Skeletal muscle satellite cell (primary cell): ENCODE data around the gene PIF1.

ENCODE experiments used
- H3K27me3 ChIP-seq: 2 replicates; pipeline ENCODE4 v1.7.0; 2013; ENCODE audit warnings: low read length; ENCODE audit not compliant: control insufficient read depth, insufficient read depth
- H3K36me3 ChIP-seq: 2 replicates; pipeline ENCODE4 v1.7.0; 2013; ENCODE audit warnings: mild to moderate bottlenecking, control low read depth, low read length; ENCODE audit not compliant: insufficient read depth
- H3K4me1 ChIP-seq: 2 replicates; pipeline ENCODE4 v1.7.0; 2013; ENCODE audit warnings: low read length; ENCODE audit not compliant: control insufficient read depth, insufficient read depth
- H3K4me2 ChIP-seq: 2 replicates; pipeline ENCODE4 v1.7.0; 2013; ENCODE audit warnings: mild to moderate bottlenecking, low read length
- H3K4me3 ChIP-seq: 2 replicates; pipeline ENCODE4 v1.7.0; 2013; ENCODE audit warnings: low read length
- H3K9ac ChIP-seq: 2 replicates; pipeline ENCODE4 v1.7.0; 2013; ENCODE audit warnings: mild to moderate bottlenecking, low read depth, low read length, moderate library complexity
- H3K9me3 ChIP-seq: replicated peaks from 2 replicates; pipeline ENCODE4 v1.7.0; 2013; ENCODE audit warnings: mild to moderate bottlenecking, control low read depth, low read length

The PIF1 gene

DNA sequence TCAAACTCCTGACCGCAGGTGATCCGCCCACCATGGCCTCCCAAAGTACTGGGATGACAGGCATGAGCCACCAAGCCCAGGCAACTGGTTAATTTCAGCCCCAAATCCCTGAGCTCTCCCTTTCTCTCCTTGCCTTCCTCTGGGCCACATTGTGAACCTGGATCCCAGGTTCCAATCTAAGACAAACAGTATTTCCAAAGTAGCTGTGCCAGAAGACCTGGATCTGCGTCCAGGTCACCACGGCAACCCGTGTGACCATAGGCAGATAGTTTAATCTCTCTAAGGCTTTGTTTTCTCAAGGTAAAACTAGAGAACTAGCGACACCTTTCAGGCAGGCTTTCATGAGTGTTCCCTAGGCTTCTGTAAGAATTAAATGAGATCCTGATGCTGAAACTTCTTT lies 44.1 kb downstream of the PIF1 start:
- Histone ChIP-seq H3K4me2 (no peak overlapping the region), H3K4me1 (no peaks in the 10 kb centered on the region), H3K9me3 (no peaks in the 10 kb centered on the region), H3K4me3 (no peak overlapping the region), H3K9ac (no peak overlapping the region), H3K36me3 (no peaks in the 10 kb centered on the region), H3K27me3 (peaks cover 21% of the 10 kb centered on the region)

- no peak overlapping the region for H3K9ac ChIP-seq
- H3K4me2 ChIP-seq = no peak overlapping the region
- H3K4me3 ChIP-seq = no peak overlapping the region
- peaks cover 27% of the 10 kb centered on the region for H3K27me3 ChIP-seq
- no peaks in the 10 kb centered on the region for H3K4me1 ChIP-seq
- no peaks in the 10 kb centered on the region for H3K36me3 ChIP-seq
- H3K9me3 ChIP-seq = no peaks in the 10 kb centered on the region
Measured at GRCh38 chr15:64780600-64781156, 44.8 kb downstream of the PIF1 start.

DNA sequence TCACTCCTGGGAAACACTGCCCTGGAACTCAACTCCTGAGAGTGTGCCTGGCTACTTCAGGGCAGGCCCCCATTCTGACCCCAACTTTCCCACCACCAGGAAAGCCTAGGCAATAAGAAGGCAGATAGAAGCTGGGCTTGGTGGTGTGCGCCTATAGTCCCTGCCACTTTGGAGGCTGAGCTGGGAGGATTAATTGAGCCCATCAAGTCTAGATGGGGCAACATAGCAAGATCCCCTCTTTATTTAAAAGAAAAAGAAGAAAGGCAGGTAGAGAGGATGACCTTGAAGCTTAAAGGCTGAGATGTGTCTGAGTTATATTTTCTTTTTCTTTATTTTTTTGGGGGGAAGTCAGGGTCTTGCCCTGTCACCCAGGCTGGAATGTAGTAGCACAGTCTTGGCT lies 45.8 kb downstream of the PIF1 start:
- H3K9ac ChIP-seq = no peak overlapping the region
- H3K4me1 ChIP-seq = no peaks in the 10 kb centered on the region
- H3K9me3 ChIP-seq = no peaks in the 10 kb centered on the region
- peaks cover 28% of the 10 kb centered on the region for H3K27me3 ChIP-seq
- H3K4me3 ChIP-seq = no peak overlapping the region
- no peaks in the 10 kb centered on the region for H3K36me3 ChIP-seq
- no peak overlapping the region for H3K4me2 ChIP-seq

- Histone ChIP-seq H3K9ac (no peak overlapping the region), H3K9me3 (no peaks in the 10 kb centered on the region), H3K27me3 (peaks cover 34% of the 10 kb centered on the region), H3K36me3 (no peaks in the 10 kb centered on the region), H3K4me1 (no peaks in the 10 kb centered on the region), H3K4me3 (no peak overlapping the region), H3K4me2 (no peak overlapping the region)
Measured at GRCh38 chr15:64779024-64779423, 46.4 kb downstream of the PIF1 start.

DNA sequence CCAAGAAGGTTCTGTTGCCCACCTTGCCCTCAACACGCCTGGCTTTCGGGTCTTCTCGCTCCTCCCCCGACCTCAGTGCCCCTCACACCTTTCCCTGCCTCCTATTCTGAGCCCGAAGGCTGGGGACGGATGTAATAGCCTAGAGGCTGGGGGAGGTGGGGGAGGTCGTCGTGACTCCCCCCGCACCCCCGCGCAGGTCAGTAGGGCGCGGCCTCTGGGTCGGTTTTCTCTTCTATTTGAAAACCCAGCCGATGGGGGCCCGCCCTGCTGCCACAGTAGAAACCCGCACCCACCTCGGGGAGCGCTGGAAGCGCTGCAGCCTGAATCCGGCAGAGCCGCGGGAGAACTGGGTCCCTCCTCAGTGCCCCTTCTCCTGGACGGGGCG lies 49.1 kb downstream of the PIF1 start:
- H3K4me1 ChIP-seq = no peaks in the 10 kb centered on the region
- no peaks in the 10 kb centered on the region for H3K36me3 ChIP-seq
- H3K9ac ChIP-seq = no peak overlapping the region
- no peaks in the 10 kb centered on the region for H3K9me3 ChIP-seq
- no peak overlapping the region for H3K4me3 ChIP-seq
- H3K4me2 ChIP-seq = peak overlapping the region; percentile 82
- H3K27me3 ChIP-seq = peaks cover 48% of the 10 kb centered on the region

DNA sequence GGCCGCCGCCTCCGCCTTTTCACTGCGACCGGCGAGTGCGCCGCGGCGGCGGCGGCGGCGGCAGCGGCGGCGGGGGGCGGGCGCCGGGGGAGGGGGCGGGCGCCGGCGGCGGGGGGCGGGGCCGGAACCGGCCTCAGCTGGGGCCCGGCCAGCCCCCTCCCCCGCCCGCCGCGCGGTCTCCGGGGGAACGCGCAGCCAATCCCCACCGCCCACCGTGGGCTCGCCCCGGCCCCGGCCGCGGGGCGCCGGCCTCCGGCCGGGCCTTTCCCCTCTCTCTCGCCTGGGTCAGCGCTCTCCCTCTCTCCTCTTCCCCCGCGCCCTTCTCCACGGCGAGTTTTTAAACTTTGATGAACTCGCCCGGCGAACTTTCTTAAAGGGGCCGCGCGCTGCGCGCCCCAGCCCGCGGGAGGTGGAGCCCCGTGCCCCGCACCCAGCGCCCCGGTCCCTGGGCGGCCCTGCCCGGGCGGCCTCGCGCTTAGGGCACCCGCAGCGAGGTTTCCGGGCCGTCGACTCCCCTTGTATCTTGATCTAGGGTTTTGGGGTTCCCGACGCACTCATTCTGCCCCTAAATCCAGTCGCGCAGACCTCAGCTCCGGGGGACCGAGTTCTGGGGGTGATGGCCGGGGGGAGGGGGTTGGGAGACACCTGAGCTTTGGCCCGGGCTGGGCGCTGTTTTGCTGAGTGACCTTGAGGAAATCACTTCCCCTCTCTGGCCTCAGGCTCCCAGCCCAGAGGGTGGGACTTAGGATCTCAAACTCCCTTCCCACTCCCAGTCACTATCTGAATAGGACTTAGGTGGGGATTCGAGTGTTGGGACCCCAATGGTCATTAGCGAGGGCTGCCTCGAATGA lies 49.7 kb downstream of the PIF1 start, which contains the start of gene RBPMS2:
Gene RBPMS2 (minus strand): TSS at position 39 of the 851 bp plus-strand sequence. CDS start 270 bp downstream, outside the sequence.
- H3K4me3 ChIP-seq = peak within 1 kb of the TSS; percentile 66
- peak within 1 kb of the TSS; percentile 82 for H3K4me2 ChIP-seq
- no peaks in the 10 kb centered on the region for H3K9me3 ChIP-seq
- H3K36me3 ChIP-seq = no peaks in the 10 kb centered on the region
- no peaks in the 10 kb centered on the region for H3K4me1 ChIP-seq
- peak within 1 kb of the TSS; percentile 21 for H3K9ac ChIP-seq
- H3K27me3 ChIP-seq = peaks cover 48% of the 10 kb centered on the region

DNA sequence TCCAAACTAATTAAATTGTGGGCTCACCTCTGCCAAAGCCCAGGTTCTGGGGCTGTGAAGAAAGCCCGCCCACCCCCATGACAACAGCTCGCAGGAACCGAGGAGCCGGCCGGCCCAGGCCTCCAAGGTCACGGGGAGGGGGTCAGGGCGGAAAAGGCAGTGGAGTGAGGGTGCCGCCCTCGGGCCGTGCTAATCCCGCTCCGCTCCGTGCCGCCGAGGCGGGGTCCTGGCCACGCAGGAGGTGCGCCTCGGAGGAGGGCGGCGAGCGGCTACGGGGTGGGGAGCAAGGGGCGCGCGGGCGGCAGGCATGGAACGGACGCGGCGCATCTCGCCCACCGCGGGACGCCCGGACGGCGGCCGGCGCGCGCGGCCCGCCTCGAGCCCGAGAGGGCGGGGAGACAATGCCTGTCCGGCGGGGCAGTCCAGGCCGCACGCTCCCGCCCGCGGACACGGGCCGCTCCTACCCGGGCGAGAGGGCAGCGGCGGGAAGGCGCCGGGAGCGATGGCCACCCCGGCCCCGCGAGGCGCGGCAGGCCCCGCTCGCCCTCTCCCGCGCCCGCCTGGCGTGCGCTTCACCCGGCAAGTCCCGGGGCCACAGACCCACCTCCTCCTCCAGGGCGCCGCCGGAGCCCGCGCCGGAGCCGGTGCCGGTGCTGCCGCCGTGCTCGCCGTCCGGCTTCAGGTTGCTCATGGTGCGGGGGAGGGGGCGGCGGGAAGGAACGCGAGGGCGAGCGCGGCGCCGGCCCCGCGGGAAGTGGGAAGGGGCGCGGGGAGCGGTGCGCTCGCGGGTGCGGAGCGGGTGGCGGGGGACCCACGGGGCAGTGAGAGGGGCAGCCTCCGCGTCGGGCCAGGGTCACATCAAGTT lies 50.6 kb downstream of the PIF1 start:
- Histone ChIP-seq H3K9ac (no peak overlapping the region), H3K4me1 (no peaks in the 10 kb centered on the region), H3K9me3 (no peaks in the 10 kb centered on the region), H3K4me2 (peak overlapping the region; percentile 78), H3K27me3 (peaks cover 48% of the 10 kb centered on the region), H3K36me3 (no peaks in the 10 kb centered on the region), H3K4me3 (peak overlapping the region; percentile 64)

DNA sequence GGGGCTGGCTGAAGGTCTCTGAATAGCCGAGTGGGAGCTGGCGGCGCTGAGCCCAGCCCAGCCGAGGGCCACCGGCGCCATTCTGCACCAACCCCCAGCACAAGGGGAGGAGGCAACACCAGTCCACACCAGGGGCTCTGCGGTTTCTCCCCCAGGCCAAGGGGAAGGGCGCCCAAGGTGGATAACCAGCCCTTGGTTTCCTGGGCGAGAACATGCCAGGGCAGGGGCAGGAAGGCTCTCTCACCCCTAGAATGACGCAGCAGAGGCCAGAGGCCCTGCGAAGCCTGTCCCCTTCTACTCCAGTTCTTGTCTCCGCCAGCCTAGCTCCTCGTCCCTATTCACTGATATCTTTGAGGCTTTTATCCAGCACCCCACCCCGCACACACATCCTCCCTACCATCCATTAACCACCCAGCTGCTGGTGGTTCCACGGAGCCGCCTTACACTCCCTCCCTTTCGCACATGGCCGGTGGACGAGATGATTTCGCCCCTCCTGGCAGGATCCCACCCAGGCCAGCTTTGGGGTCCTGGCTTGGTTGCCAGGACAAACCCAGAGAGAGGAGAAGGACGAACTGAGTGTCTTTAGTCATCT lies 51.3 kb downstream of the PIF1 start:
- no peak overlapping the region for H3K9ac ChIP-seq
- H3K36me3 ChIP-seq = no peaks in the 10 kb centered on the region
- peak overlapping the region; percentile 78 for H3K4me2 ChIP-seq
- peaks cover 43% of the 10 kb centered on the region for H3K27me3 ChIP-seq
- H3K9me3 ChIP-seq = no peaks in the 10 kb centered on the region
- no peak overlapping the region for H3K4me3 ChIP-seq
- H3K4me1 ChIP-seq = no peaks in the 10 kb centered on the region

DNA sequence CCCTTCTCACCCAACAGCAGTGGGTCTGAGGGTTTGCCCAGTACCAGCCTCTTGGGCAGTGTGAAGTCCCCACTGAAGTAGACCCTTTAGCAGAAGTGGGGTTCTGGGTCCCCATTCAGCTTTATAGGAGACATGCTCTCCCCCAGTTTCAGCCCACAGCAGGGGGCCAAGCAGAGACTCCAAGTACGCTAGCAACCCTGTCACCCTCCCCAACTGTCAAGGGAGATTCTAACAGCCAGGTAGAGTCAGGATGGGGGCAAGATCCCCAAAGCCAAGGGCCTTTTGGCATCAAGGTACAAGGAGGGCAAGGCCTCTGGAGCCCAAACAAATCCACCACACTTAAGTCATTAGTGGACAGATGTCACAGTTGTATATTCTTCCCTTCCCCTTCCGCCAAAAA lies 51.8 kb downstream of the PIF1 start:
- peaks cover 38% of the 10 kb centered on the region for H3K27me3 ChIP-seq
- H3K9ac ChIP-seq = no peak overlapping the region
- no peak overlapping the region for H3K4me2 ChIP-seq
- H3K4me1 ChIP-seq = no peaks in the 10 kb centered on the region
- H3K9me3 ChIP-seq = no peaks in the 10 kb centered on the region
- H3K36me3 ChIP-seq = no peaks in the 10 kb centered on the region
- H3K4me3 ChIP-seq = no peak overlapping the region

- Histone ChIP-seq H3K36me3 (no peaks in the 10 kb centered on the region), H3K4me2 (no peak overlapping the region), H3K4me1 (no peaks in the 10 kb centered on the region), H3K4me3 (no peak overlapping the region), H3K9me3 (no peaks in the 10 kb centered on the region), H3K27me3 (peaks cover 37% of the 10 kb centered on the region), H3K9ac (no peak overlapping the region)
Measured at GRCh38 chr15:64772964-64773363, 52.5 kb downstream of the PIF1 start.

DNA sequence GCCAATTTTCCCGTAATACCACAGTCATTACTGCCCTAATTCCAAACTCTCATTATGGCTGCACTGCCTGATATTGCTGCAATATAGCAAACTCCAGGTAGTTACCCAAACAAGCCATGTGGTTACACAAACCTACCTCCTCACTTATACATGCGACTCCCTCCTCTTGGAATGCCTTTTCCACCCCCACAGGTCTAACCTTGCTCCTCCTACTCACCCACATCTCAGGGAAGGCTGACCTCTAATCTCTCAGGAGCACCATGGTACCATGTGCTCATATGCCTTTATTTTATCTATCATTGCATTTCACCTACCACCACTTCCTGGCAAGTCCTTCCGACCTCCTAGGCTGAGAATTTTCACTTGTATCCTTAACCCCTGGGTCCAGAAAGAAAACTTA lies 53.0 kb downstream of the PIF1 start:
- H3K36me3 ChIP-seq = no peaks in the 10 kb centered on the region
- no peak overlapping the region for H3K4me3 ChIP-seq
- peaks cover 37% of the 10 kb centered on the region for H3K27me3 ChIP-seq
- H3K4me1 ChIP-seq = no peaks in the 10 kb centered on the region
- H3K4me2 ChIP-seq = no peak overlapping the region
- no peaks in the 10 kb centered on the region for H3K9me3 ChIP-seq
- no peak overlapping the region for H3K9ac ChIP-seq
